Measurements from ENCODE around the gene UBE2C.
"Not testable (repeated sequence)": the region's sequence is repeated elsewhere in the genome, so short reads cannot be mapped to it uniquely, and the experiment has no call there.

The UBE2C gene

DNA sequence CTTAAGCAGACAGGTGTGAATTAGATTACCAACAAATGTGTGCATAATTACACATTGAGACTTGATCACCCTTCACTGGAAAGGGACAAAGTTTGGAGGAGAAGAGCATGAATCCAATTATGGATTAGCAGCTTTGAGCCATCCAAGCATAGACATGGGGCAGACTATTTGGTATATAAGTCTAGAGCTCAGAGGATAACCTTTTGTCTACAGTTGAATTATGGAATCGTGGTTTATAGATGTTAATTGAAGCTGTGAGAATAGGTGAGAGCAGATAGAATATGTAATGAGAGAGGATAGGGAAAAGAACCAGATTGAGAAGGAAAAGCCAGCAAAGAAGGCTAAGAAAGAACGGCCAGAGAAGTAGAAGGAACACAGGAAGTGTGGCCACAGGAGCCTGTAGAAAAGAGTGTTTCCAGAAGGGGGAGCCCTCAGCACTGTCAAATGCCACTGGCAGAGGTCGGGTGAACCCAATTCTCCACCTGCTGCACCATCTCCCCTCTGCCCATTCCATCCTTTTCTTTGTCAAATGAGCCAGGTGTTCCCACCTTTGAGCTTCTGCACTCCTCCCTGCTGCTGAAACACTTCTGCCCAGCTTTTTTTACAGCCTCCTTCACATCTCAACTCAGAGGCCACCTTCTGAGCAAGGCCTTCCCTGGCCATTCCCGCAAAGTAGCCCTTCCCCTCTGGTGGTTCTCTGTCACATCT lies 13.4 kb upstream of the UBE2C start:
- DNase-seq: peak; percentile 77

DNA sequence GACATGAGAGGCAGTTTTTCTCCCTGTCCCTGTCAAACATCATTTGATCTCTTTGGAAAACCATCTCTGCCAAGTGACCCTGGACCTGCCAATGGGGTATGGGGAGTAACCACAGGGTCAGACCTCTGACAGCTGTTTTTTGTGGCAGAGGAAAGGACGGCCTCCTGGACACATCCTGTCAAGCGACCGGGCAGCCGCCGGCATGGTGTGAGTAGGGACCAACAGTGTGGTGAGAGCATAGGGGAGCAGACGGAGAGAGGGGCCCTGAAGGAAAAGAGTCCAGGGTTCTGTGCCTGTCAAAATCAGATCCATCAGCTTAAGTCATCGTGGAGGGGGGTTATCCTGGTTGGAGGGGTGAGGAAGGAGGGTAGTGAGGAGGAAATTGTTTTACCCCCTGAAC lies 10.6 kb upstream of the UBE2C start:
- DNase-seq: no peak

DNA sequence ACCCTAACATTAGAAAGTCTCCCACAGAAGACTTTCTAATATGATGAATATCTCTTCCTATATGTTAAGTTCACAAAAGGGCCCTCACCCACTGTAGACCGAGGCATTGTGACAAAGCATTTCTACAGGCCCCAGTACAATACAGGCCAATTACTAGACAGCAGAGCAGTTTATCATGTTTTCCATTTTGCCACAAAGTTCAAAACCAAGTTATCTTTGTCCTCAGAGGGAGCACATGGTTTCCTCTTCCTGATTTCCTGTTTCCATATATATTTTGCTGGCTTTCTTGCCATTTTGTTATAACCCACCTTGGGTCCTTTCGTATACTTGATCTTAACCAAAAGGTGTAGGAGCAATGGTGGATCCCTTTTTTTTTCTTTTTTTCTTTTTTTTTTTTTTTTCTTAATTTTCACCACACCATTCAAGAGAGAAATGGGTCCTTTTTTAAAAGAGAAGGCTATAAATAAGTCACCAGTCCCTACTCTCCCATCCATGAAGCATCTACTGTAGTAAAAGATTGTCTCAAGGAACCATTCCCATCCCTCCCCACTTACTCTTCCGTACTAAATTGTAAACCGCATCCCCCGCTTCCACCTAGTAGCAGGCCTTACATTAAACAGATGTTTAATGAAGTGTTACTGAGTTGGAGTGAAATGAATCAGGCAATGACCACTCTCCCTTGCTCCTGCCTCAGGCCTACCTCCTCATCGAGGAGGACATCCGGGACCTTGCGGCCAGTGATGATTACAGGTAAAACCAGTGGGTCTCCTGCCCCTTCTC lies 2.1 kb upstream of the UBE2C start:
- DNase-seq: no peak

DNA sequence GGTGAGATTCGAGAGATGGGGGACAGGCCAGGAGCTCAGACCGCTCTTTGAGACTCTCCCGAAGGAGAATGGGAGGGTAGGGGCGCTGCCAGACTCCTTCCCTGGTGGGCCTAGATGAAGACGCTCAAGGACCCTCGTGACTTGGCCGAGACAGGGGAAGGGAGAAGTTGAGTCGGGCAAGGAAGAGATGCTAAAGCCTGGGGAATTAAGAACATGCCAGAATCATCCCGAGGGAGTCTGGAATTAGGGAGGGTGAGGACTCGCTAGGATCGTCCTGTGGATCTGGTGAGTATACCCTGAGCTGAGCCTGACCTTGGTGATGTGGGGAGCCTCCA lies 529 bp downstream of the UBE2C start:
- DNase-seq: no peak

DNA sequence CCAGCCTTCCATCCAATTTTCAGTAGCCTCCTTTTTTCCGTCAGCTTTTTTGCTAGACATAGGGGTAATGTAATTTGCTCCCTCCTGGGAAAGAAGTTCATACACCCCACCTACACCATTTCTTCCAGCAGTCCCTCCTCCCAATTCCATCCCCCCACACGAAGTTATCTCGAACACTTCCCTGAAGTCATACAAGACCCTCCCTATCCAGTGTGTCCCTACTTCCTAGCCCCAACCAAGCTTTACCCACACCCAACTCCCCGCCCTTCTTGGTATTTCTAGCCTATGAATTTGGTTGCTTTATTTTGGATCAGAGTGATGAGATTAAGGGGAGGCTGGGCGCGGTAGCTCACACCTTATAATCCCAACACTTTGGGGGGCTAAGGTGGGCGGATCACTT lies 1.0 kb downstream of the UBE2C start:
- no peak for DNase-seq

DNA sequence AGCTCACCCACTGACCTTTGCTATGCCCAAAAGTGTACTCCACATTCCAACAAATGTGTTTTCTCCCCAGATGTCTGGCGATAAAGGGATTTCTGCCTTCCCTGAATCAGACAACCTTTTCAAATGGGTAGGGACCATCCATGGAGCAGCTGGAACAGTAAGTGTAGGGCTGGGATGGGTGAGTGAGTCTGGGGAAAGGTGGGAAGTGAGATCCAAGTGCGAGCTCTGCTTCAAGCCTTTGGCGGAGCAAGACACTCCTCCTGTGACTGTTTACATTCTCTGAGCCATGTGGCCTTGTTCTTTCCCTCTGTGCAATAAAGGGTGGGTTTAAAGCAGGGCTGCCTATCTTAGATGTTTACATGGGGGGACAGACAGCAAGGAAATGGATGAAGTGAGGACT lies 1.9 kb downstream of the UBE2C start:
- no peak for DNase-seq

- no peak for DNase-seq
Measured at GRCh38 chr20:45816951-45817350, 4.5 kb downstream of the UBE2C start.

DNA sequence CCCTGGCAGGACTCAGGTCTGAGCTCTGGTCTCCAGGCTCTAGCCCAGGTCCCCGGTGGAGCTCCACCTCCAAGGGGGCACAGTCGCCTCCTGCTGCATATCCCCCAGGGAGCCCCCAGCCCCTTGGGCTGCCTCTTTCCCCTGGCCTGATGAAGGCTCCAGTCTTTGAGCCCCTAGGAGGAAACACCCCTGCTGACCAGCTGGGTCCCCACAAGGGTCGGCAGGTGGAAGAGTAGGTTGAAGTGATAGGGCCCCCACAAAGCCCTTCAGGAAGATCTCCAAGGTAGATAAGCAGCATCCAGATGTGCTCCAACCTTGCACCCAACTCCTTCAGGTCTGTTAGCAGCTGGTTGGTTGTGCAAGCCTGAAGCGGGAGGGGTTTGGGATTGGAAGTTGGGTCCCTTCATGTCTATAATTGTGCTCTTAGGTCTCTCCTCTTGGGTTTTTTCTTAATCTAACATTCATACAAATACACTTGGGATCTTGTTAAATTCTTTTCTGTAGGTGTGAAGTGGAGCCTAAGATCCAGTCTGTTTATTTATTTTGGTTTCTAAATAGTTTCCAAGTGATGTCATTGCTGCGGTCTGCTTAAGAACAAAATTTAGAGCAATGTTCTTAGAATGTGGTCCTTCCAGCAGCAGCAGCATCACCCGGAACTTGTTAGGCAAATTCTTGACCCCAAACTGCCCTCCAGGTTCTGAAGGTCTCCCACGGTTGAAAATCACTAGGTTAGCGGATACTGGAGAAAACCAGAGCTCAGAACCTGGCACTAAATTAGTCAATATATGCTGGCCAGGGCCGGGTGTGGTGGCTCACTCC lies 5.1 kb downstream of the UBE2C start:
- DNase-seq: peak; percentile 30

DNA sequence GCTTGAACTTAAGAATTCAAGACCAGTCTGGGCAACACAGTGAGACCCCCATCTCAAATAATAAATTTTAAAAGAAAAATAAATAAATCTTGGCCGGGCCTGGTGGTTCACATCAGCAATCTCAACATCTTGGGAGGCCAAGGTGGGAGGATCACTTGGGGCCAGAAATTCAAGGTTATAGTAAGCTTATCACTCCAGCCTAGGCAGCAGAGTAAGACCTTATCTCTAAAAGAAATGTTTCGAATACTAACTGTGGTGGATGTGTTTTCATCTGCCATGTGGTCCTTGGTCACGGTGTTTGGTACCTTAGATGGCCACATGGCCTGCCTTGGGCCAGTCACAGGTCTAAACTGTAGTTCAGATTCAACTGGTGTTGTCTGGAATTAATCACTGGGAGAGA lies 5.8 kb downstream of the UBE2C start:
- DNase-seq: no peak

GRCh38 chr20:45819466-45819865 lies 7.0 kb downstream of the UBE2C start:
- no peak for DNase-seq

GRCh38 chr20:45821947-45822346 lies 9.5 kb downstream of the UBE2C start:
- no peak for DNase-seq

DNA sequence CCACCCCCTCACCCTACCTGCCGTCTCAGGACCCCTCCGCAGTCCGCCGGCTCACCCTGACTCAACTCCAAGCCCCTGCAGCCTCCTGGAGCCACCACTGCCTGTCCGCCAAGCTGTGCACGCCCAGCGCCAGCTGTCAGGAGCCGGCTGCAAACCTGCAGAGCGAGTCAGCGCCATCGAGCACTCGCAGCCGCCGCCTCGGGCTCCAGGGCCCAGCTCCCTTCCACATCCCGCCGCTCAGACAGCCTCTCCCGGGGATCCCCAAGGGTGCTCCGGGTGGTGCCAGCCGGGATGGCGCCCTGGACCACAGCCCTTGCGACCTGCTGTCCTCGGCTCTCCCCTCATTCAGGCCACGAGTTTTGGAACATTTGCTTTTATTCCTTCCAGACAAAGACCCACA lies 10.4 kb downstream of the UBE2C start:
- DNase-seq: peak; percentile 76

DNA sequence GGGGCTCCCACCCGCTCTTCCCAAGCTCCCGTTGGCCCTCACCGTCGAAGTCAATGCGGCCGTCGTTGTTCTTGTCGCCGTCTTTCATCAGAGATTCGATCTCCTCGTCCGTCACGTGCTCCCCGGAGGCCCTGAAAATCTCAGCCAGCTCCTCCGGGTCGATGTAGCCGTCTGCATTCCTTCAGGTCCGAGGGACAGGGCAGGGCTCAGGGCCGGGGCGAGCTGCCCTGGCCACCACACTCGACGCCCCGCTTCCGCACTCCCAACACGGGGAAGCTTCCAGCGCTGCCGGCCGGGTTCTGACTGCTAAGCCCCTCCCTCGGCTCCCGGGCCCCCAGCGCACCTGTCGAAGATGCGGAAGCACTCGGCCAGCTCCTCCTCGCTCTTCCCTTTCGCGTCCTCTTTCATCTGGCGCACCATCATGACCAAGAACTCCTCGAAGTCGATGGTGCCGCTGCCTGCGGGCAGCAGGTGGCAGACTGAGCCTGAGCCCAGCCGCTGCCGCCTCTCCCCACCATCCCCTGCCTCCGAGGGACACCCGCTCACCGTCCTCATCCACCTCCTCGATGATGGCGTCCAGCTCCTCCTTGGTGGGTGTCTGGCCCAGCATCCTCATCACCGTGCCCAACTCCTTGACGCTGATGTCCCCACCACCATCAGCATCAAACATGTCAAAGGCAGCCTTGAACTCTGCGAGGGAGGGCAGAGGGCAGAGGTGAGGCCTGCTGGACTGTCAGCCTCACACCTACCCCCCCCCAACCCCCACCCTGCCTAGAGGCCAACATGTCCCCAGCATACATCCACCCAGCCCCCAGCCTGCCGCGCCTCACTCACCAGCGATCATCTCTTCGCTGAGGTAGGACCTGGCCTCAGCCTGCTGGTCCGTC lies 11.7 kb downstream of the UBE2C start:
- peak; percentile 60 for DNase-seq

- DNase-seq: peak; percentile 55
Measured at GRCh38 chr20:45826381-45827019, 14.1 kb downstream of the UBE2C start.

DNA sequence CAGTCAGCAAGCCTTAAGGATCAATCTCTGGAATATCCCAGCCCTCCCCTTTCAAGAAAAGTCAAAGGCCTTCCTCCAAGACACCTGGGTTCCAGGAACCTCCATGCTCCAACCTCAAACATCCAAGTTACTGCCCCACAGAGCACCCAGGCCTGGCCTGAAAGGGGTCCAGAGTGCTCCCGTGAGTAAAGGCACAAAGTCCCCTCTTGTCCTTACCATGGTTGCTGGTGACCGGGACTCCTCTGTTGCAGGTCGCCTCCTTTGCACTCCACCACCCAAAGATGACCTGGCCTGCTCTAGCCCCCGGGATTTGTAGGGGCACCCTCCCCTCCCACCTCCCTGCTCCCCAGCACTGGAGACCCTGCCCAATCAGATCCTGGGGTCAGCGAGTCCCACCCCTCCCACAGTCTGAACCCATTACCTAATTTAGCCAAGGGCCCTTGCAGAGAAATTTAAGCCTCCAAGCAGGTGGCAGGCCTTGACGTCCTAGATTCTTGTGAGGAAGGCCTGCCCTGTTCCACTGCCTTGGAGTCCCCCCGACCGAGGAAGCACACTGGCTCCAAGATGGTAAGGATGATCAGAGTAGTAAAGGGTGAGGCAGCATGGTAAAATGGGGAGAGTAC lies 14.7 kb downstream of the UBE2C start, which contains the start of gene TNNC2:
Gene TNNC2, minus strand, starts transcription at position 283 of the 623 bp plus-strand sequence. Its CDS starts 64 bp downstream, at position 219.
- no peak for DNase-seq

- no peak for DNase-seq
Measured at GRCh38 chr20:45827712-45828111, 15.3 kb downstream of the UBE2C start.

DNA sequence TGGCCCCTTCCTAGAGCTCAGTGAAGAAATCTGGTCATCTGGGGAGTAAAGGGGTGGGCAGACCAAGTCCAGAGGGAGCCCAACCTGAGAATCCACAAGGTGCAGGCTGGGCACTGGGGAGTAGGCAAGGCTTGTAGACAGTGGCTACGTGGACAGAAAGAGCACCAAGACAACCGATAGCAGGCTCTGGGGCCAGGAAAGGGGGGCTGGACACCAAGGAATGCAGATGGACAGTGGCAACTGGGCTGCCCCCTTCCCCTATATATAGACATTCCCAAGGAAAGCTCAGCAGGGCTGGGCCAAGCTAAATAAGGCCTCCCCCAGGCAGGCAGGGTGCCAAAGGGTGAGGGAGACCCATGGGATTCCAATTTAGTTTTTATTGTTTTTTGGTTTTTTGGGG lies 16.1 kb downstream of the UBE2C start:
- peak; percentile 55 for DNase-seq

GRCh38 chr20:45829673-45830106 lies 17.2 kb downstream of the UBE2C start:
- not testable (repeated sequence) for DNase-seq

DNA sequence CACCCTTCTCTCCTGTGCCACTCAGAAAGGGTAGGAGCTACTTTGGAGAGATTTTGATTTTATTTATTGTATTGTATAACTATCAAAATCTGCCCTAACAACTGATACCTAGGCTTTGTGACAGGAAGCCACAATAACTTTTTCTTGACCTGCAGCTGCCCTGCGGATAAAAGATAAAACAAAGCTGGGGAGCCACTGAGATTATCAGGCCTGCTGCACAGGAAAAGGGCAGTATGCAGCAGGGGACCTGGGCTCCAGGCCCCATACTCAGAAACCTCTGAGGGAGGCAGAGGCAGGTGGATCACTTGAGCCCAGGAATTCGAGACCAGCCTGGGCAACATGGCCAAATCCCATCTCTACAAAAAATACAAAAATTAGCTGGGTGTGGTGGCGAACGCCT lies 20.2 kb downstream of the UBE2C start:
- DNase-seq: no peak

GRCh38 chr20:45833030-45833882 lies 20.8 kb downstream of the UBE2C start, which contains the start of gene SNX21:
Gene SNX21 (plus strand): TSS chr20:45833799. CDS start chr20:45833920, 121 bp downstream.
- DNase-seq: peak; percentile 89
